ENCODE measurements around the gene RHOD.

Gene RHOD

GRCh38 chr11:67026941-67027340 lies 29.7 kb upstream of the RHOD start:
- TF ChIP-seq, protein P1, sequence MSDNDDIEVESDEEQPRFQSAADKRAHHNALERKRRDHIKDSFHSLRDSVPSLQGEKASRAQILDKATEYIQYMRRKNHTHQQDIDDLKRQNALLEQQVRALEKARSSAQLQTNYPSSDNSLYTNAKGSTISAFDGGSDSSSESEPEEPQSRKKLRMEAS (IDR thresholded peaks at IDR 0.05) = no peak
- TF ChIP-seq TCF12 (IDR thresholded peaks at IDR 0.05; ENCODE audit: low read depth) (no peak), YY1 (IDR thresholded peaks at IDR 0.05; ENCODE audit: low read depth) (no peak), RAD21 (IDR thresholded peaks at IDR 0.05; ENCODE audit: low read depth) (no peak), ZBTB7A (IDR thresholded peaks at IDR 0.05; ENCODE audit: low read depth) (no peak), CREB1 (IDR thresholded peaks at IDR 0.05; ENCODE audit: low read depth) (no peak), EP300 (IDR thresholded peaks at IDR 0.05; ENCODE audit: borderline replicate concordance) (no peak), FOXM1 (IDR thresholded peaks at IDR 0.05; ENCODE audit: borderline replicate concordance, low read depth) (no peak), CEBPB (IDR thresholded peaks at IDR 0.05) (no peak), TEAD4 (IDR thresholded peaks at IDR 0.05) (no peak), NFIC (IDR thresholded peaks at IDR 0.05) (no peak), TAF1 (IDR thresholded peaks at IDR 0.05; ENCODE audit: low read depth) (no peak), EGR1 (IDR thresholded peaks at IDR 0.05) (no peak)
- TF ChIP-seq, protein P2, sequence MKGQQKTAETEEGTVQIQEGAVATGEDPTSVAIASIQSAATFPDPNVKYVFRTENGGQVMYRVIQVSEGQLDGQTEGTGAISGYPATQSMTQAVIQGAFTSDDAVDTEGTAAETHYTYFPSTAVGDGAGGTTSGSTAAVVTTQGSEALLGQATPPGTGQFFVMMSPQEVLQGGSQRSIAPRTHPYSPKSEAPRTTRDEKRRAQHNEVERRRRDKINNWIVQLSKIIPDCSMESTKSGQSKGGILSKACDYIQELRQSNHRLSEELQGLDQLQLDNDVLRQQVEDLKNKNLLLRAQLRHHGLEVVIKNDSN (IDR thresholded peaks at IDR 0.05) = no peak
- TF ChIP-seq, protein P3, sequence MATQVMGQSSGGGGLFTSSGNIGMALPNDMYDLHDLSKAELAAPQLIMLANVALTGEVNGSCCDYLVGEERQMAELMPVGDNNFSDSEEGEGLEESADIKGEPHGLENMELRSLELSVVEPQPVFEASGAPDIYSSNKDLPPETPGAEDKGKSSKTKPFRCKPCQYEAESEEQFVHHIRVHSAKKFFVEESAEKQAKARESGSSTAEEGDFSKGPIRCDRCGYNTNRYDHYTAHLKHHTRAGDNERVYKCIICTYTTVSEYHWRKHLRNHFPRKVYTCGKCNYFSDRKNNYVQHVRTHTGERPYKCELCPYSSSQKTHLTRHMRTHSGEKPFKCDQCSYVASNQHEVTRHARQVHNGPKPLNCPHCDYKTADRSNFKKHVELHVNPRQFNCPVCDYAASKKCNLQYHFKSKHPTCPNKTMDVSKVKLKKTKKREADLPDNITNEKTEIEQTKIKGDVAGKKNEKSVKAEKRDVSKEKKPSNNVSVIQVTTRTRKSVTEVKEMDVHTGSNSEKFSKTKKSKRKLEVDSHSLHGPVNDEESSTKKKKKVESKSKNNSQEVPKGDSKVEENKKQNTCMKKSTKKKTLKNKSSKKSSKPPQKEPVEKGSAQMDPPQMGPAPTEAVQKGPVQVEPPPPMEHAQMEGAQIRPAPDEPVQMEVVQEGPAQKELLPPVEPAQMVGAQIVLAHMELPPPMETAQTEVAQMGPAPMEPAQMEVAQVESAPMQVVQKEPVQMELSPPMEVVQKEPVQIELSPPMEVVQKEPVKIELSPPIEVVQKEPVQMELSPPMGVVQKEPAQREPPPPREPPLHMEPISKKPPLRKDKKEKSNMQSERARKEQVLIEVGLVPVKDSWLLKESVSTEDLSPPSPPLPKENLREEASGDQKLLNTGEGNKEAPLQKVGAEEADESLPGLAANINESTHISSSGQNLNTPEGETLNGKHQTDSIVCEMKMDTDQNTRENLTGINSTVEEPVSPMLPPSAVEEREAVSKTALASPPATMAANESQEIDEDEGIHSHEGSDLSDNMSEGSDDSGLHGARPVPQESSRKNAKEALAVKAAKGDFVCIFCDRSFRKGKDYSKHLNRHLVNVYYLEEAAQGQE (IDR thresholded peaks at IDR 0.05; ENCODE audit: low read depth) = no peak

DNA sequence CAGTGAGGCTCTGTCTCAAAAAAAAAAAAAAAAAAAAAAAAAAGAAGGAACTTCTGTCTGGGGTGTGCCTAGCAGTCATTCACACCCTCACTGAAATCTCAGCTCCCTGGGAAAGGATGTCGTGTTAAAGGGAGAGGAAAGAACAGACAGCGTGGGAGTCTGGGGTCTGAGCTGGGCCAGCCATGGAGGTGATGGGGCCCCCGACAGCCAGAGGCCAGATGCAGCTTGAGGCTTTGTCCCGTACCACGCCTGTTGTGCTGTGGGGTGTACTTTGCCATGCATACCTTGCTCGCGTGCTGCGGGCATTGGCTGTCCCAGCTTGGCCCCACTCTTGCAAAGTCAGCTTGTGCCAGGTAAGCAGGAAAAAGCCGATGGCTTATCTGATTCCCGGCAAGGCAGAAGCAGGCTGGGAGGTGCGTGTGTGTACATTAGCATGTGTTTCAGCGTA lies 29.1 kb upstream of the RHOD start:
- TF ChIP-seq EP300 (IDR thresholded peaks at IDR 0.05; ENCODE audit: borderline replicate concordance) (no peak), TCF12 (IDR thresholded peaks at IDR 0.05; ENCODE audit: low read depth) (no peak), ZBTB7A (IDR thresholded peaks at IDR 0.05; ENCODE audit: low read depth) (no peak), CREB1 (IDR thresholded peaks at IDR 0.05; ENCODE audit: low read depth) (no peak), RAD21 (IDR thresholded peaks at IDR 0.05; ENCODE audit: low read depth) (no peak), TAF1 (IDR thresholded peaks at IDR 0.05; ENCODE audit: low read depth) (no peak), FOXM1 (IDR thresholded peaks at IDR 0.05; ENCODE audit: borderline replicate concordance, low read depth) (no peak)
- TF ChIP-seq, protein P1 (IDR thresholded peaks at IDR 0.05) = no peak
- TF ChIP-seq, protein P3 (IDR thresholded peaks at IDR 0.05; ENCODE audit: low read depth) = no peak

DNA sequence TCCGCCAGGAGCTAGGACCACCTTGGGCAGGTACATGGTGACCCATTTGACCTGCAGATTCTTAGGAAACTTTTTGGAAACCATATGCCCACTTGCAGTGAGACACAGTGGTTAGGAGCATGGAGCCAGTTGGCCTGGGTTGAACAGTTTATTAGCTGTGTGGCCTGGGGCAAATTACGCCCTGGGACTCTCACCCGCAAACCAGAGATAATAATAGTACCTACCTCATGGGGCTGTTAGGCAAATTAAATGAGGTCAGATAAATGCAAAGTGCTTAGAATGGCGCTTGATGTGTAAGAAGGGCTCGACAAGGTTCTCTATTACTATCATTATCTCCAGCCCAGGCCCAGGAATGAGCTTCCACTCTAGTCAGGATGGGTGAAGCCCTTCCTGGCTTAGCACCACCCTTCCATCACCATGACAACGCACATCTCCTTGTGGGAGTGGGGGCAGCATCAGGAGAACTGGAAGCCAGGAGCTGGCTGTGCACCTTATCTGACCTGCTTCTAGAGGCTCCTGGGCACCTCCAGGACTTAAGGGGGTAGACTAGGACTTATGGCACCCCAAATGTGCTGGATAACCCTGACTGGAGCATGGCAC lies 28.6 kb upstream of the RHOD start:
- TF ChIP-seq RAD21 (IDR thresholded peaks at IDR 0.05; ENCODE audit: low read depth) = no peak
- no peak for TF ChIP-seq TAF1 (IDR thresholded peaks at IDR 0.05; ENCODE audit: low read depth)
- no peak for TF ChIP-seq EGR1 (IDR thresholded peaks at IDR 0.05)
- no peak for TF ChIP-seq ZBTB7A (IDR thresholded peaks at IDR 0.05; ENCODE audit: low read depth)

DNA sequence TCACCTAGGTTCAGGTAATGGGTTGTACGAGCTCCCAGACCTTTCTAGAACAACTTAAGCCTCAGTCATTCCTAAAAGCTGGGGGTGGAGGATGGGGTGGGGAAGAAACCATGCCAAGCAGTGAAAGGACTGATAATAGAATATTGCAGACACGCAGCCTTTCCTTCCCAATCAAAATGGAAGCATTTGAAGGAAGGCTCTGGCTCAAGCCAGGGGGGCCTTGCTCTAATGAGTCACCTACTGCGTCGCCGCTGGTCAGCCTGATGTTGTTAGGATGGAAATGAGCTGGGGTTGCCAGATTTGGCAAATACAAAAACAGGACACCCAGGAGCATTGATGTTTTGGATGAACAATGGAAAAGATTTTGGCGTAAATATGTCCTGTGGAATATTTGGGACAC lies 27.5 kb upstream of the RHOD start:
- TF ChIP-seq, protein P3 (IDR thresholded peaks at IDR 0.05; ENCODE audit: low read depth) = no peak
- no peak for TF ChIP-seq EGR1 (IDR thresholded peaks at IDR 0.05)
- no peak for TF ChIP-seq CEBPB (IDR thresholded peaks at IDR 0.05)
- no peak for TF ChIP-seq EP300 (IDR thresholded peaks at IDR 0.05; ENCODE audit: borderline replicate concordance)
- no peak for TF ChIP-seq ZBTB7A (IDR thresholded peaks at IDR 0.05; ENCODE audit: low read depth)
- no peak for TF ChIP-seq TEAD4 (IDR thresholded peaks at IDR 0.05)
- TF ChIP-seq YY1 (IDR thresholded peaks at IDR 0.05; ENCODE audit: low read depth) = no peak
- no peak for TF ChIP-seq TCF12 (IDR thresholded peaks at IDR 0.05; ENCODE audit: low read depth)
- no peak for TF ChIP-seq TAF1 (IDR thresholded peaks at IDR 0.05; ENCODE audit: low read depth)
- no peak for TF ChIP-seq RAD21 (IDR thresholded peaks at IDR 0.05; ENCODE audit: low read depth)
- no peak for TF ChIP-seq NFIC (IDR thresholded peaks at IDR 0.05)

GRCh38 chr11:67030976-67031375 lies 25.7 kb upstream of the RHOD start:
- TF ChIP-seq FOXM1 (IDR thresholded peaks at IDR 0.05; ENCODE audit: borderline replicate concordance, low read depth) = no peak
- TF ChIP-seq, protein P2 (IDR thresholded peaks at IDR 0.05) = no peak
- no peak for TF ChIP-seq CREB1 (IDR thresholded peaks at IDR 0.05; ENCODE audit: low read depth)
- TF ChIP-seq TEAD4 (IDR thresholded peaks at IDR 0.05) = no peak
- TF ChIP-seq TCF12 (IDR thresholded peaks at IDR 0.05; ENCODE audit: low read depth) = no peak
- TF ChIP-seq EP300 (IDR thresholded peaks at IDR 0.05; ENCODE audit: borderline replicate concordance) = no peak
- no peak for TF ChIP-seq YY1 (IDR thresholded peaks at IDR 0.05; ENCODE audit: low read depth)
- TF ChIP-seq EGR1 (IDR thresholded peaks at IDR 0.05) = no peak
- TF ChIP-seq CEBPB (IDR thresholded peaks at IDR 0.05) = no peak
- TF ChIP-seq NFIC (IDR thresholded peaks at IDR 0.05) = no peak
- TF ChIP-seq, protein P1 (IDR thresholded peaks at IDR 0.05) = no peak
- TF ChIP-seq RAD21 (IDR thresholded peaks at IDR 0.05; ENCODE audit: low read depth) = no peak
- no peak for TF ChIP-seq TAF1 (IDR thresholded peaks at IDR 0.05; ENCODE audit: low read depth)
- TF ChIP-seq, protein P3 (IDR thresholded peaks at IDR 0.05; ENCODE audit: low read depth) = no peak
- no peak for TF ChIP-seq ZBTB7A (IDR thresholded peaks at IDR 0.05; ENCODE audit: low read depth)
